GM20000 (cell line): ENCODE measurements around the gene GNAT2.

Experiments used
- DNase-seq: peaks from one replicate; pipeline ENCODE4 v3.0.0; 2012; ENCODE audit warnings: low spot score
- CTCF ChIP-seq: IDR thresholded peaks from 2 replicates; pipeline ENCODE4 v1.5.1; 2012; ENCODE audit warnings: mild to moderate bottlenecking, control low read depth; ENCODE audit errors: extremely low read depth, missing control alignments

The GNAT2 gene

GRCh38 chr1:109611308-109611990 lies 8.0 kb downstream of the GNAT2 start:
- no peak for DNase-seq
- no peak for TF ChIP-seq CTCF

DNA sequence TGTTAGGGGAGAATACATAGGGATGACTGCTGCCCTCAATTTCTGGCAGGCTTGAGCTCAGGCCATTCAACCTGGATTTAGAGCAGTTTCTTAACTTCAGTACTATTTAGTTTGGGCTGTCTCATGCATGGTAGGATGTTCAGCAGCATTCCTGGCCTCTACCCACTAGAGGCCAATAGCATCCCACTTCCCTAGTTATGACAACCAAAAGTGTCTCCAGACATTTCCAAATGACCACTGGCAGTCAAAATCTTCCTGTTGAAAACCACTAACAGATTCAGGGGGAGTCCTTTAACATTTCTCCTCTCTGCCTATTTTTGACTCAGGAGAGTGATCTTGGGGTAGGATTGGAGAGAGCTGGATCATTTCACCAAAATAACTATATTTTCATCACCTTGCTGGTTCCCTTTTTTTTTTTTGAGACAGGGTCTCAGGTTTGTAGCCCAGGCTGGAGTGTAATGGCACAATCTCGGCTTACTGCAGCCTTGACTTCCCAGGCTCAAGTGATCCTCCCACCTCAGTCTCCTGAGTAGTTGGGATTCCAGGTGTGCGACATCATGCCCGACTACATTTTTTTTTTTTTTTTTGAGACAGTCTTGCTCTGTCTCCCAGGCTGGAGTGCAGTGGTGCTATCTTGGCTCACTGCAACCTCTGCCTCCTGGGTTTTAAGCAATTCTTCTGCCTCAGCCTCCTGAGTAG lies 8.7 kb downstream of the GNAT2 start:
- DNase-seq: no peak
- TF ChIP-seq CTCF: no peak

- no peak for TF ChIP-seq CTCF
- no peak for DNase-seq
These were observed 9.5 kb downstream of the GNAT2 start for GRCh38 chr1:109609881-109610280.

DNA sequence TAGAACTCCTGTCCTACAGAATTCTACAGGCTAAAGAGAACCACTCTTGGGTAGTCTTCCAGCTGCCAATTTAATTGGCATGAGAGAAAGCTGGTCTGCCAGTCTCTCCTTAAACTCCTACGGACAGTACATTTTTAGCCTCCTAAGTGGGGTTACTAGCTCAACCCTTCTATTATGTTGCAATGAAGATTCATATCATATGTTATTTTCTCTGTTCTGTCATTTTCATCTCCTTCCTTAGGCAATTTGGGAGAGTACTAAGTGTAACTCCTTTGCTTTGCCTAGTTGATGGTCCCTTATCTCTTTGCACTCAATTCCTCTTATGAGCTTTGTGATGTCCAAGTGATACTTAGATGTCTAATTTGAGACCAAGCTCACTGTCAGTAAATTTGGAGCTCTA lies 14.0 kb downstream of the GNAT2 start:
- no peak for TF ChIP-seq CTCF
- DNase-seq: no peak

- DNase-seq: no peak
- TF ChIP-seq CTCF: no peak
These were observed 16.2 kb downstream of the GNAT2 start for GRCh38 chr1:109603229-109603628.

DNA sequence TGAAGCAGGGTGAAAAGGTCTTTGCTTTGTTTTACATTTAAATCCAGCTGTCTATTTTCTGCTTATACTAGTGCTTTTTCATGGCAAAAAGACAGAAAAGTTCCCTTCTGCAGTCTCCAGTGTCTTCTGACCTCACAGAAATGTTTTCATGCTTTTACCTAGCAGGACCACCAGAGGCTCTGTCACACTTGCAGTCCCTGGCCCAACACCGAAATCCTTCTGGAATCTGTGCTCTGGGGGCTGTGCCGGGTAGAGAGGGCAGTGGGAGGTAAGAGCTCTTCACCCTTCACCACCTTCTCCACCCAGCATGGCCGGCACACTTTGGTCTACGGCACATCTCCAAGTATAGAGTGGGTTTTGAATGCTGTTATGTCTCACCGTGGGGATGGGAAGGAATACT lies 20.8 kb downstream of the GNAT2 start:
- no peak for DNase-seq
- TF ChIP-seq CTCF: no peak

DNA sequence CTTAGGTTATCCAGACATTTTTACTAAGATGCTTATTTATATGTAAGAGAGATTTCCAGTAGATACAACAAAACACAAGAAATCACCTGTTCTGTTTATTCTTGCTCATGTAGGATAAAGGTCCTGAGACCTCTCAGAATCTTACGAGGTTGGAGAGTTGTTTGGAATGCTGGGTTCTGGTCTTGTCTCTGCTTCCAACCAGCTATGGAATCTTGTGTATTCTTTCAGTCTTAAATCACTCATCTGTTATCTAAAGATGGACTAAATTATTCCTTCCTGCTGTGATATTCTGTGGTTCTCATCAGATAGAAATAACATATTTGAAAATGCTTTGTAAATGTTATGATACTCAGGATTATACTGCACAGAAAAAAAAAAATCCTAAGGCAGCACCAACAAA lies 21.3 kb downstream of the GNAT2 start:
- DNase-seq: no peak
- TF ChIP-seq CTCF: no peak
